Trophoblast cell (in vitro differentiated cells and primary cell): ENCODE measurements around the gene SULF2.

Experiments
- DNase-seq, 2 donors: peaks; one replicate each; pipeline ENCODE4 v3.0.0-alpha.2; 2016
- H2AFZ ChIP-seq: 2 replicates; pipeline ENCODE4 v1.6.1; 2013; ENCODE audit warnings: low read length, moderate library complexity, mild to moderate bottlenecking; ENCODE audit not compliant: insufficient read depth, poor library complexity
- H2AK5ac ChIP-seq: 2 replicates; pipeline ENCODE4 v1.6.1; 2013; ENCODE audit warnings: mild to moderate bottlenecking, low read length
- H2BK120ac ChIP-seq: 2 replicates; pipeline ENCODE4 v1.6.1; 2013; ENCODE audit warnings: low read length, mild to moderate bottlenecking, moderate library complexity; ENCODE audit not compliant: insufficient read depth, poor library complexity
- H2BK12ac ChIP-seq: 2 replicates; pipeline ENCODE4 v1.6.1; 2013; ENCODE audit warnings: mild to moderate bottlenecking, low read length, moderate library complexity
- H2BK5ac ChIP-seq: 2 replicates; pipeline ENCODE4 v1.6.1; 2013; ENCODE audit warnings: low read length, low read depth, moderate library complexity, mild to moderate bottlenecking; ENCODE audit not compliant: poor library complexity
- H3K14ac ChIP-seq: 2 replicates; pipeline ENCODE4 v1.6.1; 2013; ENCODE audit warnings: mild to moderate bottlenecking, low read length
- H3K18ac ChIP-seq: 2 replicates; pipeline ENCODE4 v1.6.1; 2013; ENCODE audit warnings: mild to moderate bottlenecking, low read length
- H3K23ac ChIP-seq: 2 replicates; pipeline ENCODE4 v1.6.1; 2013; ENCODE audit warnings: low read length
- H3K27ac ChIP-seq: 2 replicates; pipeline ENCODE4 v1.5.1; 2013; ENCODE audit warnings: low read depth, mild to moderate bottlenecking, inconsistent platforms, low read length, moderate library complexity
- H3K27me3 ChIP-seq: 2 replicates; pipeline ENCODE4 v1.6.1; 2013; ENCODE audit warnings: inconsistent platforms, mild to moderate bottlenecking, low read length, moderate library complexity; ENCODE audit not compliant: insufficient read depth
- H3K36me3 ChIP-seq, 2 experiments: 1 replicate in 1 of 2; 2 replicates in 1 of 2; pipeline ENCODE4 v1.6.1; 2013; ENCODE audit warnings: low read length in 2 of 2, mild to moderate bottlenecking in 2 of 2, moderate library complexity in 1 of 2; ENCODE audit not compliant: insufficient read depth in 2 of 2, control insufficient read depth in 1 of 2
- H3K4ac ChIP-seq: 2 replicates; pipeline ENCODE4 v1.6.1; 2013; ENCODE audit warnings: low read depth, mild to moderate bottlenecking, low read length, moderate library complexity
- H3K4me1 ChIP-seq, 2 experiments: 1 replicate in 1 of 2; 2 replicates in 1 of 2; pipeline ENCODE4 v1.6.1; 2013; ENCODE audit warnings: low read length in 2 of 2, mild to moderate bottlenecking in 2 of 2, moderate library complexity in 1 of 2; ENCODE audit not compliant: insufficient read depth in 2 of 2, control insufficient read depth in 1 of 2
- H3K4me2 ChIP-seq: 2 replicates; pipeline ENCODE4 v1.6.1; 2013; ENCODE audit warnings: inconsistent platforms, mild to moderate bottlenecking, low read length, moderate library complexity
- H3K4me3 ChIP-seq: 2 replicates; pipeline ENCODE4 v1.5.1; 2013; ENCODE audit warnings: mild to moderate bottlenecking, low read depth, low read length, inconsistent platforms
- H3K79me1 ChIP-seq: one replicate; pipeline ENCODE4 v1.6.1; 2013; ENCODE audit warnings: low read length
- H3K79me2 ChIP-seq: 2 replicates; pipeline ENCODE4 v1.6.1; 2013; ENCODE audit warnings: low read length, mild to moderate bottlenecking; ENCODE audit not compliant: control insufficient read depth, insufficient read depth, poor library complexity
- H3K9ac ChIP-seq: 2 replicates; pipeline ENCODE4 v1.6.1; 2013; ENCODE audit warnings: mild to moderate bottlenecking, low read length
- H3K9me3 ChIP-seq: 2 replicates; pipeline ENCODE4 v1.6.1; 2013; ENCODE audit warnings: low read depth, mild to moderate bottlenecking, control low read depth, inconsistent platforms, low read length; ENCODE audit not compliant: insufficient read depth
- H4K12ac ChIP-seq: 2 replicates; pipeline ENCODE4 v1.6.1; 2013; ENCODE audit warnings: low read depth, mild to moderate bottlenecking, low read length, moderate library complexity
- H4K8ac ChIP-seq: 2 replicates; pipeline ENCODE4 v1.6.1; 2013; ENCODE audit warnings: low read depth, mild to moderate bottlenecking, low read length, moderate library complexity
- H4K91ac ChIP-seq: one replicate; pipeline ENCODE4 v1.6.1; 2013; ENCODE audit warnings: low read depth, mild to moderate bottlenecking, low read length, moderate library complexity
- WGBS: extraction: QIAGEN DNeasy Blood & Tissue Kit; methylation state at CpG from one replicate; pipeline ENCODE4 v1.1.7; 2013; ENCODE audit warnings: missing lambda C conversion rate; ENCODE audit not compliant: insufficient read length, insufficient coverage; ENCODE audit errors: extremely low coverage; 5-methylcytosine and 5-hydroxymethylcytosine counted together

The SULF2 gene

GRCh38 chr20:47669152-47669425 lies 116.2 kb downstream of the SULF2 start:
- no peaks in the 10 kb centered on the region for H3K27me3 ChIP-seq
- H2BK120ac ChIP-seq, result no peak overlapping the region
- H3K23ac ChIP-seq, result no peak overlapping the region
- DNase-seq, result no peak
- H3K79me1 ChIP-seq, result peaks cover 7% of the 10 kb centered on the region
- H3K27ac ChIP-seq, result no peak overlapping the region
- no peak overlapping the region for H2BK5ac ChIP-seq
- no peak overlapping the region for H4K8ac ChIP-seq
- no peak overlapping the region for H2AK5ac ChIP-seq
- H4K91ac ChIP-seq, result no peak overlapping the region
- no peak overlapping the region for H3K18ac ChIP-seq
- no peak overlapping the region for H3K4me3 ChIP-seq
- peaks cover 17 to 18% of the 10 kb centered on the region in 2 experiments for H3K36me3 ChIP-seq
- H3K9ac ChIP-seq, result no peak overlapping the region
- H2AFZ ChIP-seq, result no peak overlapping the region
- no CpG with 5 or more reads among the region's 8 CpGs for WGBS
- H3K4ac ChIP-seq, result no peak overlapping the region
- no peak overlapping the region for H4K12ac ChIP-seq
- no peak overlapping the region for H3K14ac ChIP-seq
- H3K4me2 ChIP-seq, result no peak overlapping the region
- H3K79me2 ChIP-seq, result peaks cover 1% of the 10 kb centered on the region
- H3K9me3 ChIP-seq, result peaks cover 3% of the 10 kb centered on the region
- no peak overlapping the region for H2BK12ac ChIP-seq
- peaks cover 13 to 15% of the 10 kb centered on the region in 2 experiments for H3K4me1 ChIP-seq

DNA sequence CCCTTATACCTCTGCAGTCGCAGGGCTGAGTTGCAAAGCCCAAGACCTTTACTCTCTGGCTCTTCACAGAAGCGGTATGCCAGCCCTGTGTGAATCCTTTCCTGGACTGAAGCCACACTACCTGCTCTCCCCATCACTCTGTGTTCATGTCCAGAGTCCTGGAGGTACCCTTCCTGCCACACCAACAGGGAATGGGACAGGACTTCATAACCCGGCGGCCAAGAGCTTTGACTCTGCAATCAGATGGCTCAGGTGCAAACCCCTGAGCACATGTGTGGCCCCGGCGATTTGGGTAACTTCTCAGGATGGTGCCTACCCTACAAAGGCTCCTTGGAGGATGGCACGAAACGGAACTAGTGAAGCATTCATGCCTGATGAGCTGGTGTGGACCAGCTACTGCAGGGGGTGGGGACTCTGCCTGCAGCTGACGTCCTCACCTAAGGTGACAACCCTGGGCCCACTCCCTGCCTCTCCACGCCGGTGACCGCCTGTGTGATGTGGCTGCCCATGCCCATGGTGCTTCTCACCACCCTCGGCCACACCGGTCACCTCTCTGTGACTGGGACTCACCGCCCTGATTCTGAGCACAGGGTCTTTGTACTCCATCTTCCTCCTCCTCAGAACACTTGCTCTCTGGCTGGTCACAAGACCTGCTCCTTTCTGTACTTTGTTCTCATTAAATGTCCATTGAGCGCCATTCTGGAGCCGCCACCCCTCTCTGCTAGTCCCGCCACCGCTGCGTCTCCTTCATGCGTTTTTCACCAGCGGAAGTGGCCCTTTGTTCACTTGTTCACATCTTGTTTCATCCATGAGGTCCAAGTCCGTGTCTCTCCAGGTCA lies 116.7 kb downstream of the SULF2 start:
- Histone ChIP-seq H2BK5ac (no peak overlapping the region), H2BK12ac (no peak overlapping the region), H2AK5ac (no peak overlapping the region), H3K23ac (no peak overlapping the region), H4K12ac (no peak overlapping the region), H4K91ac (no peak overlapping the region), H3K14ac (no peak overlapping the region), H4K8ac (no peak overlapping the region), H3K4me1 (peaks cover 13 to 18% of the 10 kb centered on the region in 2 experiments), H3K36me3 (peaks cover 15 to 18% of the 10 kb centered on the region in 2 experiments), H3K9me3 (peaks cover 3% of the 10 kb centered on the region), H3K9ac (no peak overlapping the region), H3K4me3 (peak overlapping the region; percentile 26), H3K79me2 (peaks cover 1% of the 10 kb centered on the region), H3K4ac (no peak overlapping the region), H3K4me2 (no peak overlapping the region), H2AFZ (no peak overlapping the region), H3K27me3 (no peaks in the 10 kb centered on the region), H2BK120ac (no peak overlapping the region), H3K79me1 (peaks cover 7% of the 10 kb centered on the region), H3K27ac (no peak overlapping the region), H3K18ac (no peak overlapping the region)
- WGBS, result no CpG with 5 or more reads among the region's 23 CpGs
- no peak for DNase-seq

- H4K12ac ChIP-seq, result no peak overlapping the region
- H3K4me2 ChIP-seq, result no peak overlapping the region
- H3K4me3 ChIP-seq, result no peak overlapping the region
- peaks cover 7% of the 10 kb centered on the region for H3K79me1 ChIP-seq
- H3K79me2 ChIP-seq, result peaks cover 1% of the 10 kb centered on the region
- no peak overlapping the region for H2BK12ac ChIP-seq
- H3K36me3 ChIP-seq, result peaks cover 22 to 25% of the 10 kb centered on the region in 2 experiments
- H2BK5ac ChIP-seq, result no peak overlapping the region
- H2AK5ac ChIP-seq, result no peak overlapping the region
- H4K91ac ChIP-seq, result no peak overlapping the region
- no peak overlapping the region for H2AFZ ChIP-seq
- H3K14ac ChIP-seq, result no peak overlapping the region
- DNase-seq, result no peak
- H3K4ac ChIP-seq, result no peak overlapping the region
- H3K23ac ChIP-seq, result no peak overlapping the region
- H3K4me1 ChIP-seq, result peaks cover 13 to 18% of the 10 kb centered on the region in 2 experiments
- no peak overlapping the region for H4K8ac ChIP-seq
- H3K9ac ChIP-seq, result no peak overlapping the region
- H2BK120ac ChIP-seq, result no peak overlapping the region
- whole genome bisulfite sequencing, result no CpG with 5 or more reads among the region's 19 CpGs
- H3K18ac ChIP-seq, result no peak overlapping the region
- H3K27ac ChIP-seq, result no peak overlapping the region
- peaks cover 3% of the 10 kb centered on the region for H3K9me3 ChIP-seq
- no peaks in the 10 kb centered on the region for H3K27me3 ChIP-seq
Observed at GRCh38 chr20:47667531-47668312, 117.6 kb downstream of the SULF2 start.

- no peak overlapping the region for H3K27ac ChIP-seq
- H3K79me1 ChIP-seq, result peaks cover 7% of the 10 kb centered on the region
Observed at GRCh38 chr20:47667086-47667485, 118.2 kb downstream of the SULF2 start.

More at GRCh38 chr20:47667086-47667485, 118.2 kb downstream of the SULF2 start:
- Histone ChIP-seq H2BK12ac (no peak overlapping the region), H2BK120ac (no peak overlapping the region), H3K4me2 (no peak overlapping the region), H4K91ac (no peak overlapping the region), H3K23ac (no peak overlapping the region), H3K9ac (no peak overlapping the region), H3K14ac (no peak overlapping the region), H3K4me1 (peaks cover 13 to 18% of the 10 kb centered on the region in 2 experiments), H3K18ac (no peak overlapping the region), H3K79me2 (peaks cover 1% of the 10 kb centered on the region), H3K9me3 (peaks cover 3% of the 10 kb centered on the region), H2AK5ac (no peak overlapping the region), H3K27me3 (no peaks in the 10 kb centered on the region), H3K4ac (no peak overlapping the region), H3K36me3 (peaks cover 27 to 28% of the 10 kb centered on the region in 2 experiments), H4K8ac (no peak overlapping the region), H3K4me3 (no peak overlapping the region), H2AFZ (no peak overlapping the region), H4K12ac (no peak overlapping the region), H2BK5ac (no peak overlapping the region)
- no CpG with 5 or more reads among the region's 5 CpGs for WGBS
- no peak for DNase-seq
